ENCODE data around the gene RNF2. TPM values are rescaled to one million over a fixed set of nuclear protein-coding genes. Genes with fewer than 3 reads are reported as not detected.
"Not testable (repeated sequence)": the region's sequence is repeated elsewhere in the genome, so short reads cannot be mapped to it uniquely, and the experiment has no call there.

Gene RNF2
- total and polyA plus RNA-seq, 2 donors, result 9.5 to 51.1 TPM

DNA sequence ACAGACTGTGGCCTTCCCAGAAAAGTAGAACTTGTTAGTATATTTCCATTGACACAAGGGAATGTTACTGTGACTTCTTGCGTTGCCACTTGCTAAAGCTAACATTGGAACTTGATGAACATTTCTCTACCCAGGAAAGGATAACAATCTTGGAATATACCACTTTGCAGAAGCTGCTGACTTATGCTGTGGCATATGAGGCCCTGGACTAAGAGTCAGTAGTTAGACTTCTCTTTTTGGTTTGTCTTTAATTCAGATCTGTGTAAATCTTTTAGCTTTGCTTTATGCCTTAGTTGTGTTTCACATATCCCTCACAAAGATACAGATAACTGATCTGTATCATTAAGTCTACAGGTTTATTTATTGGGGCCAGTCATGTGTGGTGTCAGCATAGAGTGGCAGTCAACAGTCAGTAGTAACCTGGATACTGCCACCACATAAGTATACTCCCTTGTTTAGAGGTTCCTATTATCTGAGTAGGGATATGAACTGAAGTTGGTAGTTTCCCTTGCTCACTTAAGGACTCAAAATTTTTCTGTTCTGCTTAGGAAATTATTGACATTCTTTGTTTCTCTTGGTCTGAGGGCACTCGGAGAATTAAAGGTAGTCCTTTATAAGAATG lies 14.7 kb downstream of the RNF2 start:
- no peak for DNase-seq (ENCODE audit: extremely low spot score)
- Histone ChIP-seq H3K36me3 (ENCODE audit: insufficient read depth) (no peaks in the 10 kb centered on the region), H3K27ac (ENCODE audit: low read depth) (no peak overlapping the region), H3K4me1 (ENCODE audit: insufficient read depth) (peaks cover 2% of the 10 kb centered on the region), H3K4me3 (ENCODE audit: low read depth, low read length) (no peak overlapping the region)
- WGBS, result 91% methylated on average over 2 of the region's 2 CpGs

- Histone ChIP-seq H3K27ac (ENCODE audit: low read depth) (no peak overlapping the region), H3K36me3 (ENCODE audit: insufficient read depth) (no peaks in the 10 kb centered on the region), H3K4me1 (ENCODE audit: insufficient read depth) (peaks cover 1% of the 10 kb centered on the region), H3K4me3 (ENCODE audit: low read depth, low read length) (no peak overlapping the region)
- WGBS, result 74% methylated on average over 1 of the region's 1 CpG
- DNase-seq (ENCODE audit: extremely low spot score), result no peak
These were observed 17.5 kb downstream of the RNF2 start for GRCh38 chr1:185062710-185063370.

DNA sequence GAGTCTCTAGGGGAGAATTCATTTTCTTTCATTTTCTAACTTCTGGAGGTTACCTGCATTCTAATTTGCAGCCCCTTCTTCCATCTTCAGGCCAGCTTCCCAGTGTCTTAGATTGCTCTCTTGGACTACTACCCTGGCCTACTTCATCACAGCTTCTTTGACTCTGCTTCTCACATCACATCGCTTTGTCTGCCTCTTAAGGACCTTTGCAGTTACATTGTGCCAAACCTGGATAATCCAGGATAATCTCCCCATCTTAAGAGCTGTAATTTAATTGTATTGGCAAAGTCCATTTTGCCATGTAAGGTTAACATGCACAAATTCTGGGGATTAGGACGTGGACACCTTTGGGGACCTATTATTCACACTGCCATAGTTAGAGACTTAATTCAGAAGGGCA lies 18.4 kb downstream of the RNF2 start:
- Histone ChIP-seq H3K4me1 (ENCODE audit: insufficient read depth) (no peaks in the 10 kb centered on the region), H3K36me3 (ENCODE audit: insufficient read depth) (no peaks in the 10 kb centered on the region), H3K4me3 (ENCODE audit: low read depth, low read length) (no peak overlapping the region), H3K27ac (ENCODE audit: low read depth) (no peak overlapping the region)
- 97% methylated on average over 2 of the region's 2 CpGs for WGBS
- no peak for DNase-seq (ENCODE audit: extremely low spot score)

GRCh38 chr1:185065006-185065405 lies 19.6 kb downstream of the RNF2 start:
- not testable (repeated sequence) for H3K4me1 ChIP-seq (ENCODE audit: insufficient read depth); H3K36me3 ChIP-seq (ENCODE audit: insufficient read depth); DNase-seq (ENCODE audit: extremely low spot score); H3K4me3 ChIP-seq (ENCODE audit: low read depth, low read length); H3K27ac ChIP-seq (ENCODE audit: low read depth)
- WGBS, result 96% methylated on average over 3 of the region's 3 CpGs

- 97% methylated on average over 2 of the region's 2 CpGs for WGBS
- H3K36me3 ChIP-seq (ENCODE audit: insufficient read depth), result no peaks in the 10 kb centered on the region
- no peaks in the 10 kb centered on the region for H3K4me1 ChIP-seq (ENCODE audit: insufficient read depth)
- no peak for DNase-seq (ENCODE audit: extremely low spot score)
- no peak overlapping the region for H3K27ac ChIP-seq (ENCODE audit: low read depth)
- H3K4me3 ChIP-seq (ENCODE audit: low read depth, low read length), result no peak overlapping the region
These were observed 20.8 kb downstream of the RNF2 start for GRCh38 chr1:185066181-185066580.

DNA sequence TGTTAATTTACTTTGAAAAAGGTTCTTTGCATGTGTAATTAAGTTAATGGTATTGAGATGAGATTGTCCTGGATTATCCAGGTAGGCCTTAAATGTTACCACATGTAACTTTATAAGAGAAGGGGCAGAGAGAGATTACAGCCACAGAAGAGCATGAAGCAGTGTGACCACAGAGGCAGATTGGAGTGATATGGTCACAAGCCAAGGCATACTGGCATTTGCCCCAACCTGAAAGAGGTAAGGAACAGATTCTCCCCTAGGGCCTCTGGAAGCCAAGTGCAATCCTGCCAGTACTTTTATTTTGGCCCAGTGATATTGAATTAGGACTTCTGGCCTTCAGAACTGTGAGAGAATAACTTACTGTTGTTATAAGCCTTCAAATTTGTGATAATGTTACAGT lies 23.0 kb downstream of the RNF2 start:
- Histone ChIP-seq H3K4me3 (ENCODE audit: low read depth, low read length) (no peak overlapping the region), H3K4me1 (ENCODE audit: insufficient read depth) (no peaks in the 10 kb centered on the region), H3K36me3 (ENCODE audit: insufficient read depth) (no peaks in the 10 kb centered on the region), H3K27ac (ENCODE audit: low read depth) (no peak overlapping the region)
- no peak for DNase-seq (ENCODE audit: extremely low spot score)

GRCh38 chr1:185069202-185069772 lies 23.9 kb downstream of the RNF2 start:
- no peak overlapping the region for H3K4me3 ChIP-seq (ENCODE audit: low read depth, low read length)
- no peak overlapping the region for H3K27ac ChIP-seq (ENCODE audit: low read depth)
- no peaks in the 10 kb centered on the region for H3K36me3 ChIP-seq (ENCODE audit: insufficient read depth)
- DNase-seq (ENCODE audit: extremely low spot score), result no peak
- H3K4me1 ChIP-seq (ENCODE audit: insufficient read depth), result no peaks in the 10 kb centered on the region
- 92% methylated on average over 4 of the region's 4 CpGs for WGBS

GRCh38 chr1:185070051-185070450 lies 24.7 kb downstream of the RNF2 start:
- H3K27ac ChIP-seq (ENCODE audit: low read depth), result no peak overlapping the region
- no peaks in the 10 kb centered on the region for H3K4me1 ChIP-seq (ENCODE audit: insufficient read depth)
- no peak for DNase-seq (ENCODE audit: extremely low spot score)
- no peak overlapping the region for H3K4me3 ChIP-seq (ENCODE audit: low read depth, low read length)
- no peaks in the 10 kb centered on the region for H3K36me3 ChIP-seq (ENCODE audit: insufficient read depth)

DNA sequence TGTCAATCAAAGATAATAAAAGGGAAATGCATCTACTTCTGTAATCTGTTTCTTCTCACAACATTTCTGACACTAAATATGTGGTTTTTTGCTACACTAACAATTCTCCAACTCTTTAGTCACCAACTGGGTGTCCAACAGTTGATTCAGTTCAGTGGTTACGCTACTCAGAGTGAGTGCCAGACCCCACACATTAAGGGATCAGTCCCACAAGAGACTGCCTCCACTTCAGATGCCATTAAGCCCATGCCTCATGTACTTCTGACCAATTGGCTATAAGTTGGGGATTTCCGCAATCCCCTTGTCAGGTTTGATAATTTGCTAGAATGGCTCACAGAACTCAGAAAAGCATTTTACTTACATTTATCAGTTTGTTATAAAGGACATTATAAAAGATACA lies 28.4 kb downstream of the RNF2 start:
- WGBS, result over 99% methylated on average over 2 of the region's 2 CpGs
- Histone ChIP-seq H3K4me1 (ENCODE audit: insufficient read depth) (no peaks in the 10 kb centered on the region), H3K27ac (ENCODE audit: low read depth) (no peak overlapping the region)

GRCh38 chr1:185074307-185074706 lies 28.9 kb downstream of the RNF2 start:
- Histone ChIP-seq H3K27ac (ENCODE audit: low read depth) (peak overlapping the region; percentile 2), H3K36me3 (ENCODE audit: insufficient read depth) (no peaks in the 10 kb centered on the region), H3K4me3 (ENCODE audit: low read depth, low read length) (no peak overlapping the region), H3K4me1 (ENCODE audit: insufficient read depth) (no peaks in the 10 kb centered on the region)
- DNase-seq (ENCODE audit: extremely low spot score), result no peak

More for the DNA sequence above, 28.4 kb downstream of the RNF2 start:
- H3K4me3 ChIP-seq (ENCODE audit: low read depth, low read length), result no peak overlapping the region
- no peak for DNase-seq (ENCODE audit: extremely low spot score)
- H3K36me3 ChIP-seq (ENCODE audit: insufficient read depth), result no peaks in the 10 kb centered on the region

GRCh38 chr1:185075476-185075875 lies 30.1 kb downstream of the RNF2 start:
- Histone ChIP-seq H3K4me1 (ENCODE audit: insufficient read depth) (no peaks in the 10 kb centered on the region), H3K4me3 (ENCODE audit: low read depth, low read length) (no peak overlapping the region), H3K36me3 (ENCODE audit: insufficient read depth) (no peaks in the 10 kb centered on the region), H3K27ac (ENCODE audit: low read depth) (no peak overlapping the region)
- WGBS, result 86% methylated on average over 3 of the region's 3 CpGs
- no peak for DNase-seq (ENCODE audit: extremely low spot score)

DNA sequence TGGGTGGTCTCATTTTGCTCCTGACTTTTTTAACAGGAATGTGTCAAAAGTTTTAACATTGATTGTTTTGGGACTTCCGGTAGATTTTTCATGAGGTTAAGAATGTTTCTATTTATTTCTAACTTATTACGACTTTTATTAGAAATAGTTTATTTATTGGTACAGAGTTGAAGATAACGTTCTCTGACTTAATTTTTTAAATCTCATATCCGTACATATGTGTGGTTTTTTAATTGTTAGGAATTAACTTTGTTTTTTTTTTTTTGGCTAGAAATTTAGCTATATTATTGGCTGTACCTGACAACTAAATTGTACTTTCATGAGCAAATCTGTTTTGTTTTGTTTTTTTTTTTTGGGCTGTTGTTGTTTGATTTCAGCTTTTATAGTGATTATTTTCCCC lies 32.0 kb downstream of the RNF2 start:
- 69% methylated on average over 4 of the region's 4 CpGs for WGBS
- no peak for DNase-seq (ENCODE audit: extremely low spot score)

DNA sequence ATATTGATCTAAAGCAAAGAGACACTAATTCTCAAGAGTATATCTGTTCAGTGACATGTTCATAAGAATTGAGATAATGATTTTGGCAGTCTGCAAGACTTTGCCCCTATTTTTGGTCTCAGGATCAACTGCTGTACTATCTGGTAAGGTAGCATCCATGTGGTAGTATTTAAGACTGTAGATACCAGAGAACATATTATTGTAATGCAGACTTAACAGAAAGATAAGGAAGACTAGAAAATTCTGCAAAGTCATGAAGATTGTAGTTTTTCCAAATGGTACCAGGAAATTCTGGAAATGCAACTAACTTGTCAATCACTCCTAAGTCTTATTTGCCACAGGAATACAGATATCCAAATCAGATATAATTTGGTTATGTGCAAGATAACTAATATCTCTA lies 35.1 kb downstream of the RNF2 start:
- H3K36me3 ChIP-seq (ENCODE audit: insufficient read depth), result no peaks in the 10 kb centered on the region
- H3K4me1 ChIP-seq (ENCODE audit: insufficient read depth), result no peaks in the 10 kb centered on the region
- DNase-seq (ENCODE audit: extremely low spot score), result no peak
- no peak overlapping the region for H3K4me3 ChIP-seq (ENCODE audit: low read depth, low read length)
- no peak overlapping the region for H3K27ac ChIP-seq (ENCODE audit: low read depth)

More for the DNA sequence above, 32.0 kb downstream of the RNF2 start:
- Histone ChIP-seq H3K4me3 (ENCODE audit: low read depth, low read length) (no peak overlapping the region), H3K4me1 (ENCODE audit: insufficient read depth) (no peaks in the 10 kb centered on the region), H3K36me3 (ENCODE audit: insufficient read depth) (no peaks in the 10 kb centered on the region), H3K27ac (ENCODE audit: low read depth) (no peak overlapping the region)

DNA sequence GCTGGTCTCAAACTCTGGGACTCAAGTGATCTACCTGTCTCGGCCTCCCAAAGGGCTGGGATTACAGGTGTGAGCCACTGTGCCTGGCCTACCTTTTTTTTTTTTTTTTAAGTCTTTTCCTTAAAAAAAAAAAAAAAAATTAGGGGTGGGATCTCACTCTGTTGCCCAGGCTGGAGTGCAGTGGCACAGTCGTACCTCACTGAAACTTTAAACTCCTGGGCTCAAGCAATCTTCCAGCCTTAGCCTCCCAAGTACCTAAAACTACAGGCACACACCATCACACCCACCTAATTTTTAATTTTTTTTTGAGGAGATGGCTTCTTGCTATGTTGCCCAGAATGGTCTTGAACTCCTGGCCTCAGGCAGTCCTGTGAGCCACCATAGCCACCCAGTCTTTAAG lies 38.5 kb downstream of the RNF2 start:
- Histone ChIP-seq H3K4me3 (ENCODE audit: low read depth, low read length) (no peak overlapping the region), H3K4me1 (ENCODE audit: insufficient read depth) (no peaks in the 10 kb centered on the region), H3K27ac (ENCODE audit: low read depth) (no peak overlapping the region), H3K36me3 (ENCODE audit: insufficient read depth) (no peaks in the 10 kb centered on the region)
- no peak for DNase-seq (ENCODE audit: extremely low spot score)
- 97% methylated on average over 2 of the region's 2 CpGs for whole genome bisulfite sequencing

Data from urinary bladder (tissue), 4 donors.